ENCODE data around the gene RETREG2.

GRCh38 chr2:219158025-219158424, 20.1 kb upstream of the RETREG2 start:
- TF ChIP-seq, protein P1, sequence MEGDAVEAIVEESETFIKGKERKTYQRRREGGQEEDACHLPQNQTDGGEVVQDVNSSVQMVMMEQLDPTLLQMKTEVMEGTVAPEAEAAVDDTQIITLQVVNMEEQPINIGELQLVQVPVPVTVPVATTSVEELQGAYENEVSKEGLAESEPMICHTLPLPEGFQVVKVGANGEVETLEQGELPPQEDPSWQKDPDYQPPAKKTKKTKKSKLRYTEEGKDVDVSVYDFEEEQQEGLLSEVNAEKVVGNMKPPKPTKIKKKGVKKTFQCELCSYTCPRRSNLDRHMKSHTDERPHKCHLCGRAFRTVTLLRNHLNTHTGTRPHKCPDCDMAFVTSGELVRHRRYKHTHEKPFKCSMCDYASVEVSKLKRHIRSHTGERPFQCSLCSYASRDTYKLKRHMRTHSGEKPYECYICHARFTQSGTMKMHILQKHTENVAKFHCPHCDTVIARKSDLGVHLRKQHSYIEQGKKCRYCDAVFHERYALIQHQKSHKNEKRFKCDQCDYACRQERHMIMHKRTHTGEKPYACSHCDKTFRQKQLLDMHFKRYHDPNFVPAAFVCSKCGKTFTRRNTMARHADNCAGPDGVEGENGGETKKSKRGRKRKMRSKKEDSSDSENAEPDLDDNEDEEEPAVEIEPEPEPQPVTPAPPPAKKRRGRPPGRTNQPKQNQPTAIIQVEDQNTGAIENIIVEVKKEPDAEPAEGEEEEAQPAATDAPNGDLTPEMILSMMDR (IDR thresholded peaks at IDR 0.05; ENCODE audit: poor library complexity, severe bottlenecking), result no peak
- TF ChIP-seq TAF1 (IDR thresholded peaks at IDR 0.05; ENCODE audit: low read depth) (no peak), EZH2 (IDR thresholded peaks at IDR 0.05; ENCODE audit: borderline replicate concordance, insufficient read depth, low read length, poor library complexity, severe bottlenecking) (no peak), EP300 (conservative IDR thresholded peaks at IDR 0.05; ENCODE audit: poor library complexity, severe bottlenecking) (no peak), POLR2AphosphoS5 (IDR thresholded peaks at IDR 0.05) (no peak), RAD21 (conservative IDR thresholded peaks at IDR 0.05) (no peak), MXI1 (conservative IDR thresholded peaks at IDR 0.05; ENCODE audit: poor library complexity, severe bottlenecking) (no peak), SMC3 (conservative IDR thresholded peaks at IDR 0.05; ENCODE audit: poor library complexity) (no peak)
- TF ChIP-seq, protein P2, sequence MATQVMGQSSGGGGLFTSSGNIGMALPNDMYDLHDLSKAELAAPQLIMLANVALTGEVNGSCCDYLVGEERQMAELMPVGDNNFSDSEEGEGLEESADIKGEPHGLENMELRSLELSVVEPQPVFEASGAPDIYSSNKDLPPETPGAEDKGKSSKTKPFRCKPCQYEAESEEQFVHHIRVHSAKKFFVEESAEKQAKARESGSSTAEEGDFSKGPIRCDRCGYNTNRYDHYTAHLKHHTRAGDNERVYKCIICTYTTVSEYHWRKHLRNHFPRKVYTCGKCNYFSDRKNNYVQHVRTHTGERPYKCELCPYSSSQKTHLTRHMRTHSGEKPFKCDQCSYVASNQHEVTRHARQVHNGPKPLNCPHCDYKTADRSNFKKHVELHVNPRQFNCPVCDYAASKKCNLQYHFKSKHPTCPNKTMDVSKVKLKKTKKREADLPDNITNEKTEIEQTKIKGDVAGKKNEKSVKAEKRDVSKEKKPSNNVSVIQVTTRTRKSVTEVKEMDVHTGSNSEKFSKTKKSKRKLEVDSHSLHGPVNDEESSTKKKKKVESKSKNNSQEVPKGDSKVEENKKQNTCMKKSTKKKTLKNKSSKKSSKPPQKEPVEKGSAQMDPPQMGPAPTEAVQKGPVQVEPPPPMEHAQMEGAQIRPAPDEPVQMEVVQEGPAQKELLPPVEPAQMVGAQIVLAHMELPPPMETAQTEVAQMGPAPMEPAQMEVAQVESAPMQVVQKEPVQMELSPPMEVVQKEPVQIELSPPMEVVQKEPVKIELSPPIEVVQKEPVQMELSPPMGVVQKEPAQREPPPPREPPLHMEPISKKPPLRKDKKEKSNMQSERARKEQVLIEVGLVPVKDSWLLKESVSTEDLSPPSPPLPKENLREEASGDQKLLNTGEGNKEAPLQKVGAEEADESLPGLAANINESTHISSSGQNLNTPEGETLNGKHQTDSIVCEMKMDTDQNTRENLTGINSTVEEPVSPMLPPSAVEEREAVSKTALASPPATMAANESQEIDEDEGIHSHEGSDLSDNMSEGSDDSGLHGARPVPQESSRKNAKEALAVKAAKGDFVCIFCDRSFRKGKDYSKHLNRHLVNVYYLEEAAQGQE (IDR thresholded peaks at IDR 0.05; ENCODE audit: borderline replicate concordance), result no peak
